ENCODE measurements around the gene CPPED1.

DNA sequence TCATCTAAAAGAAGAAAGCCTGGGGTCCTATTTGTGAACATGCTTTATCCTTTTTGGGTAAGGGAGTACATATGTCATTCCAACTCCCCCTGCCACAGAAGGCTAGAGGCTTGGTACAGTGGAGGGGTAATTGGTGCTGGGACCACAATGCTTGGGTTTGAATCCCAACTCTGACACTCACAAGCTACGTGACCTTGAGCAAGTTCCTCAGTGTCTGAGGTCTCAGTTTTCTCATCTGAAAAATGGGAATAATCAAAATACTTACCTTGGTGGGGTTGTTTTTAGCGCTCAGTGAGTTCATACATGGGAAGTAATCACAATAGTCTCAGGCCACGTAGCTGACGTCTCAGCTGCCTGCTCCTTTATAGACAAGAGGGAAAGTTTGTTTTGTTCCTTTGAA is 150.8 kb downstream of the CPPED1 start:
- TF ChIP-seq, protein P1, sequence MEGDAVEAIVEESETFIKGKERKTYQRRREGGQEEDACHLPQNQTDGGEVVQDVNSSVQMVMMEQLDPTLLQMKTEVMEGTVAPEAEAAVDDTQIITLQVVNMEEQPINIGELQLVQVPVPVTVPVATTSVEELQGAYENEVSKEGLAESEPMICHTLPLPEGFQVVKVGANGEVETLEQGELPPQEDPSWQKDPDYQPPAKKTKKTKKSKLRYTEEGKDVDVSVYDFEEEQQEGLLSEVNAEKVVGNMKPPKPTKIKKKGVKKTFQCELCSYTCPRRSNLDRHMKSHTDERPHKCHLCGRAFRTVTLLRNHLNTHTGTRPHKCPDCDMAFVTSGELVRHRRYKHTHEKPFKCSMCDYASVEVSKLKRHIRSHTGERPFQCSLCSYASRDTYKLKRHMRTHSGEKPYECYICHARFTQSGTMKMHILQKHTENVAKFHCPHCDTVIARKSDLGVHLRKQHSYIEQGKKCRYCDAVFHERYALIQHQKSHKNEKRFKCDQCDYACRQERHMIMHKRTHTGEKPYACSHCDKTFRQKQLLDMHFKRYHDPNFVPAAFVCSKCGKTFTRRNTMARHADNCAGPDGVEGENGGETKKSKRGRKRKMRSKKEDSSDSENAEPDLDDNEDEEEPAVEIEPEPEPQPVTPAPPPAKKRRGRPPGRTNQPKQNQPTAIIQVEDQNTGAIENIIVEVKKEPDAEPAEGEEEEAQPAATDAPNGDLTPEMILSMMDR (IDR thresholded peaks at IDR 0.05; ENCODE audit: low read depth, low read length): no peak
- TF ChIP-seq EZH2phosphoT487 (IDR thresholded peaks at IDR 0.05; ENCODE audit: low read depth): no peak

Data from OCI-LY3 (cell line).